Erythroblast (primary cell): ENCODE data around the gene FMN2.
"Not testable (repeated sequence)": the region's sequence is repeated elsewhere in the genome, so short reads cannot be mapped to it uniquely, and the experiment has no call there.

Experiments used
- GATA1 ChIP-seq: IDR thresholded peaks from 2 replicates; pipeline ENCODE4 v1.6.1; 2011; ENCODE audit warnings: low read depth, mild to moderate bottlenecking, control low read depth, low read length, moderate library complexity
- POLR2A ChIP-seq: IDR thresholded peaks from 2 replicates; pipeline ENCODE4 v1.6.1; 2011; ENCODE audit warnings: mild to moderate bottlenecking, low read length

GRCh38 chr1:240328382-240328781, 236.7 kb downstream of the FMN2 start:
- TF ChIP-seq POLR2A, GATA1: not testable (repeated sequence)
